Adrenal gland (tissue), 5 donors: ENCODE data around the gene RPLP2.

Source experiments
- POLR2A ChIP-seq, 2 donors: fragments of 450-650 bp; IDR thresholded peaks; one replicate each; pipeline ENCODE4 v1.6.1; 2017; ENCODE audit warnings: antibody characterized with exemption in 2 of 2, mild to moderate bottlenecking in 2 of 2, moderate library complexity in 1 of 2
- TF ChIP-seq, protein P1 (sequence below), 6 experiments: fragments of 450-650 bp in 4 of 6; fragments of 200-600 bp in 2 of 6; sonication (generic) in 1 of 6; IDR thresholded peaks; 1 replicate in 5 of 6; 2 replicates in 1 of 6; pipeline versions ENCODE4 v1.5.1 to v1.8.0; 2016 to 2021; ENCODE audit warnings: antibody characterized with exemption in 6 of 6, mild to moderate bottlenecking in 2 of 6, moderate library complexity in 1 of 6
- donor health status: DM: no; HTN: no; CAD: no.

GRCh38 chr11:809287-810039 is at the start of gene RPLP2:
- TF ChIP-seq, protein P1, sequence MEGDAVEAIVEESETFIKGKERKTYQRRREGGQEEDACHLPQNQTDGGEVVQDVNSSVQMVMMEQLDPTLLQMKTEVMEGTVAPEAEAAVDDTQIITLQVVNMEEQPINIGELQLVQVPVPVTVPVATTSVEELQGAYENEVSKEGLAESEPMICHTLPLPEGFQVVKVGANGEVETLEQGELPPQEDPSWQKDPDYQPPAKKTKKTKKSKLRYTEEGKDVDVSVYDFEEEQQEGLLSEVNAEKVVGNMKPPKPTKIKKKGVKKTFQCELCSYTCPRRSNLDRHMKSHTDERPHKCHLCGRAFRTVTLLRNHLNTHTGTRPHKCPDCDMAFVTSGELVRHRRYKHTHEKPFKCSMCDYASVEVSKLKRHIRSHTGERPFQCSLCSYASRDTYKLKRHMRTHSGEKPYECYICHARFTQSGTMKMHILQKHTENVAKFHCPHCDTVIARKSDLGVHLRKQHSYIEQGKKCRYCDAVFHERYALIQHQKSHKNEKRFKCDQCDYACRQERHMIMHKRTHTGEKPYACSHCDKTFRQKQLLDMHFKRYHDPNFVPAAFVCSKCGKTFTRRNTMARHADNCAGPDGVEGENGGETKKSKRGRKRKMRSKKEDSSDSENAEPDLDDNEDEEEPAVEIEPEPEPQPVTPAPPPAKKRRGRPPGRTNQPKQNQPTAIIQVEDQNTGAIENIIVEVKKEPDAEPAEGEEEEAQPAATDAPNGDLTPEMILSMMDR (IDR thresholded peaks at IDR 0.05), result no peak
- peak; percentile 87 to 88 for TF ChIP-seq POLR2A (IDR thresholded peaks at IDR 0.05)
